HEK293 (cell line): ENCODE results near the gene GLT6D1.
"Not testable (repeated sequence)": the region's sequence is repeated elsewhere in the genome, so short reads cannot be mapped to it uniquely, and the experiment has no call there.

Experiments
- CTCF ChIA-PET: fragments of 350-600 bp; formaldehyde crosslinking; extraction: SDS; loops from one replicate; lab custom pipeline; 2021; ENCODE audit warnings: antibody characterized with exemption; lab: Yijun Ruan, JAX
- POLR2A ChIA-PET: fragments of 300-600 bp; formaldehyde crosslinking; extraction: SDS; loops from one replicate; lab custom pipeline; 2020; ENCODE audit warnings: antibody characterized with exemption, inconsistent platforms; lab: Yijun Ruan, JAX
- H3K27ac ChIP-seq: fragments of 200-500 bp; sonication (Bioruptor generic); 2 replicates; pipeline ENCODE4 v1.5.1; 2014; ENCODE audit warnings: low read depth, low read length, control low read depth, inconsistent platforms; ENCODE audit errors: extremely low read depth
- H3K36me3 ChIP-seq, 2 experiments: fragments of 200-500 bp in 1 of 2; sonication (Bioruptor generic) in 1 of 2; 1 replicate in 1 of 2; 2 replicates in 1 of 2; pipeline ENCODE4 v1.5.1; 2014 to 2017; ENCODE audit warnings: inconsistent platforms in 2 of 2, low read length in 2 of 2; ENCODE audit not compliant: control insufficient read depth in 2 of 2, insufficient read depth in 1 of 2
- H3K4me1 ChIP-seq: fragments of 200-500 bp; sonication (Bioruptor generic); 2 replicates; pipeline ENCODE4 v1.5.1; 2014; ENCODE audit warnings: mild to moderate bottlenecking, low read length, inconsistent platforms; ENCODE audit not compliant: control insufficient read depth, insufficient read depth
- H3K4me3 ChIP-seq: 2 replicates; pipeline ENCODE4 v1.5.1; 2011; ENCODE audit warnings: low read depth, mild to moderate bottlenecking, control low read depth, low read length, moderate library complexity
- H3K9me3 ChIP-seq: fragments of 200-500 bp; sonication (Bioruptor generic); 2 replicates; pipeline ENCODE4 v1.5.1; 2014; ENCODE audit warnings: low read depth, low read length, inconsistent platforms; ENCODE audit not compliant: control insufficient read depth, insufficient read depth
- GFI1B ChIP-seq: fragments of 450-650 bp; formaldehyde crosslinking; IDR thresholded peaks from 2 replicates; pipeline ENCODE4 v1.5.1; 2016; ENCODE audit warnings: missing biosample characterization, missing genetic modification characterization
- GLI2 ChIP-seq: fragments of 450-650 bp; formaldehyde crosslinking; IDR thresholded peaks from 2 replicates; pipeline ENCODE4; 2017; ENCODE audit warnings: missing biosample characterization, missing genetic modification characterization, low read depth, borderline replicate concordance
- GLIS1 ChIP-seq: fragments of 450-650 bp; formaldehyde crosslinking; IDR thresholded peaks from 2 replicates; pipeline ENCODE4 v1.5.1; 2016; ENCODE audit warnings: missing biosample characterization, missing genetic modification characterization
- KLF1 ChIP-seq: fragments of 450-650 bp; formaldehyde crosslinking; IDR thresholded peaks from 2 replicates; pipeline ENCODE4 v1.5.1; 2016; ENCODE audit warnings: missing biosample characterization, missing genetic modification characterization
- MZF1 ChIP-seq: fragments of 450-650 bp; formaldehyde crosslinking; IDR thresholded peaks from 2 replicates; pipeline ENCODE4 v1.5.1; 2017; ENCODE audit warnings: missing biosample characterization, missing genetic modification characterization, borderline replicate concordance
- OVOL3 ChIP-seq: fragments of 450-650 bp; formaldehyde crosslinking; IDR thresholded peaks from 2 replicates; pipeline ENCODE4 v1.5.1; 2016; ENCODE audit warnings: missing biosample characterization, missing genetic modification characterization
- PRDM1 ChIP-seq: fragments of 450-650 bp; formaldehyde crosslinking; IDR thresholded peaks from 2 replicates; pipeline ENCODE4; 2016; ENCODE audit warnings: missing biosample characterization, missing genetic modification characterization
- PRDM4 ChIP-seq: fragments of 450-650 bp; formaldehyde crosslinking; IDR thresholded peaks from 2 replicates; pipeline ENCODE4 v1.5.1; 2017; ENCODE audit warnings: missing biosample characterization, missing genetic modification characterization
- RBAK ChIP-seq: fragments of 450-650 bp; formaldehyde crosslinking; IDR thresholded peaks from 2 replicates; pipeline ENCODE4 v1.5.1; 2016; ENCODE audit warnings: missing biosample characterization, missing genetic modification characterization
- WT1 ChIP-seq: fragments of 450-650 bp; formaldehyde crosslinking; IDR thresholded peaks from 2 replicates; pipeline ENCODE4 v1.5.1; 2016; ENCODE audit warnings: missing biosample characterization, missing genetic modification characterization
- ZNF132 ChIP-seq: fragments of 450-650 bp; formaldehyde crosslinking; IDR thresholded peaks from 2 replicates; pipeline ENCODE4 v1.5.1; 2017; ENCODE audit warnings: missing biosample characterization, missing genetic modification characterization, borderline replicate concordance
- ZNF211 ChIP-seq: fragments of 450-650 bp; formaldehyde crosslinking; IDR thresholded peaks from 2 replicates; pipeline ENCODE4 v1.5.1; 2016; ENCODE audit warnings: low read depth, missing biosample characterization, missing genetic modification characterization
- ZNF223 ChIP-seq: fragments of 450-650 bp; formaldehyde crosslinking; IDR thresholded peaks from 2 replicates; pipeline ENCODE4 v1.5.1; 2016; ENCODE audit warnings: missing biosample characterization, missing genetic modification characterization
- ZNF24 ChIP-seq: fragments of 450-650 bp; formaldehyde crosslinking; IDR thresholded peaks from 2 replicates; pipeline ENCODE4 v1.5.1; 2016; ENCODE audit warnings: missing biosample characterization, missing genetic modification characterization
- ZNF292 ChIP-seq: fragments of 450-650 bp; formaldehyde crosslinking; IDR thresholded peaks from 2 replicates; pipeline ENCODE4 v1.5.1; 2016; ENCODE audit warnings: low read depth, missing biosample characterization, missing genetic modification characterization, borderline replicate concordance
- ZNF37A ChIP-seq: fragments of 450-650 bp; IDR thresholded peaks from 2 replicates; pipeline ENCODE4 v1.5.1; 2018; ENCODE audit warnings: missing biosample characterization, missing genetic modification characterization
- ZNF391 ChIP-seq: fragments of 450-650 bp; formaldehyde crosslinking; IDR thresholded peaks from 2 replicates; pipeline ENCODE4 v1.5.1; 2016; ENCODE audit warnings: low read depth, missing biosample characterization, missing genetic modification characterization, borderline replicate concordance
- ZNF394 ChIP-seq: fragments of 450-650 bp; formaldehyde crosslinking; IDR thresholded peaks from 2 replicates; pipeline ENCODE4 v1.5.1; 2016; ENCODE audit warnings: missing biosample characterization, missing genetic modification characterization, mild to moderate bottlenecking, moderate library complexity, borderline replicate concordance
- ZNF501 ChIP-seq: fragments of 450-650 bp; formaldehyde crosslinking; IDR thresholded peaks from 2 replicates; pipeline ENCODE4 v1.5.1; 2016; ENCODE audit warnings: missing biosample characterization, missing genetic modification characterization
- ZNF548 ChIP-seq: fragments of 450-650 bp; formaldehyde crosslinking; IDR thresholded peaks from 2 replicates; pipeline ENCODE4 v1.5.1; 2016; ENCODE audit warnings: missing biosample characterization, missing genetic modification characterization
- ZNF558 ChIP-seq: fragments of 450-650 bp; formaldehyde crosslinking; IDR thresholded peaks from 2 replicates; pipeline ENCODE4 v1.5.1; 2016; ENCODE audit warnings: missing biosample characterization, missing genetic modification characterization
- ZNF560 ChIP-seq: fragments of 450-650 bp; formaldehyde crosslinking; IDR thresholded peaks from 2 replicates; pipeline ENCODE4 v1.5.1; 2017; ENCODE audit warnings: missing biosample characterization, missing genetic modification characterization, borderline replicate concordance
- ZNF626 ChIP-seq: fragments of 450-650 bp; sonication (Bioruptor Pico); formaldehyde crosslinking; IDR thresholded peaks from 2 replicates; pipeline ENCODE4 v1.5.1; 2018; ENCODE audit warnings: missing biosample characterization, missing genetic modification characterization, inconsistent platforms
- ZNF704 ChIP-seq: fragments of 450-650 bp; formaldehyde crosslinking; IDR thresholded peaks from 2 replicates; pipeline ENCODE4 v1.5.1; 2016; ENCODE audit warnings: missing biosample characterization, missing genetic modification characterization
- ZNF747 ChIP-seq: fragments of 450-650 bp; formaldehyde crosslinking; IDR thresholded peaks from 2 replicates; pipeline ENCODE4 v1.5.1; 2016; ENCODE audit warnings: missing biosample characterization, missing genetic modification characterization
- ZSCAN18 ChIP-seq: fragments of 450-650 bp; formaldehyde crosslinking; IDR thresholded peaks from 2 replicates; pipeline ENCODE4 v1.5.1; 2016; ENCODE audit warnings: missing biosample characterization, missing genetic modification characterization
- ZSCAN23 ChIP-seq: fragments of 450-650 bp; formaldehyde crosslinking; IDR thresholded peaks from 2 replicates; pipeline ENCODE4 v1.5.1; 2016; ENCODE audit warnings: missing biosample characterization, missing genetic modification characterization

Gene GLT6D1

GRCh38 chr9:135641745-135642144, 2.4 kb upstream of the GLT6D1 start:
- Histone ChIP-seq H3K4me1 (no peaks in the 10 kb centered on the region), H3K4me3 (no peak overlapping the region), H3K9me3 (no peaks in the 10 kb centered on the region), H3K36me3 (no peaks in the 10 kb centered on the region), H3K27ac (no peak overlapping the region)
- ChIA-PET CTCF (interaction anchor here (0.8 to 0.9 kb wide), 2 partner anchors 26 to 27 kb away, joined by 3 to 4 read pairs; no protein-coding TSS in a partner anchor), POLR2A (no interaction called here)
- TF ChIP-seq ZNF223 (no peak), ZSCAN23 (tag by site-specific recombination) (no peak), ZNF292 (tag by site-specific recombination) (no peak), ZNF391 (tag by site-specific recombination) (no peak), ZNF548 (no peak), ZNF626 (tag by site-specific recombination) (no peak), KLF1 (tag by site-specific recombination) (no peak), ZNF211 (tag by site-specific recombination) (no peak), ZNF704 (no peak), OVOL3 (tag by site-specific recombination) (no peak), ZNF24 (tag by site-specific recombination) (no peak)

GRCh38 chr9:135641047-135641446, 1.7 kb upstream of the GLT6D1 start:
- POLR2A ChIA-PET, result no interaction called here
- no peak overlapping the region for H3K27ac ChIP-seq
- H3K9me3 ChIP-seq, result no peaks in the 10 kb centered on the region
- H3K4me1 ChIP-seq, result no peaks in the 10 kb centered on the region
- no peaks in the 10 kb centered on the region for H3K36me3 ChIP-seq
- H3K4me3 ChIP-seq, result no peak overlapping the region
- TF ChIP-seq PRDM1 (tag by site-specific recombination) (no peak), ZNF501 (tag by site-specific recombination) (no peak), ZSCAN18 (tag by site-specific recombination) (no peak), ZNF747 (tag by site-specific recombination) (no peak), GLIS1 (no peak), PRDM4 (no peak), GFI1B (tag by site-specific recombination) (no peak), ZNF37A (tag by site-specific recombination) (no peak), MZF1 (tag by site-specific recombination) (no peak), KLF1 (tag by site-specific recombination) (no peak), GLI2 (tag by site-specific recombination) (no peak), ZNF132 (tag by site-specific recombination) (no peak), WT1 (tag by site-specific recombination) (no peak), ZNF558 (tag by site-specific recombination) (no peak), ZNF394 (tag by site-specific recombination) (no peak), RBAK (tag by site-specific recombination) (no peak), ZNF560 (no peak)
- TF ChIP-seq, all 188 proteins: peak for 0
- CTCF ChIA-PET, result interaction anchor here (0.6 kb wide), 1 partner anchor 64 kb away, joined by 3 read pairs; no protein-coding TSS in a partner anchor

- POLR2A ChIA-PET, H3K4me1 ChIP-seq, H3K36me3 ChIP-seq, H3K27ac ChIP-seq, H3K9me3 ChIP-seq, H3K4me3 ChIP-seq: not testable (repeated sequence)
- CTCF ChIA-PET, result interaction anchor here (0.9 to 2.1 kb wide), 4 partner anchors 34 to 161 kb away, joined by 4 to 8 read pairs (median 4); no protein-coding TSS in a partner anchor
Observed at GRCh38 chr9:135636930-135637530, 2.3 kb downstream of the GLT6D1 start.
